ENCODE results near the gene LPIN3. TPM values are rescaled to one million over a fixed set of nuclear protein-coding genes. Genes with fewer than 3 reads are reported as not detected.

Gene LPIN3
- total RNA-seq, 1 donor from 2014 or later: 20.1 TPM

GRCh38 chr20:41358230-41358629, 17.6 kb downstream of the LPIN3 start:
- no peak for DNase-seq (ENCODE audit: low spot score)
- TF ChIP-seq, protein P1, sequence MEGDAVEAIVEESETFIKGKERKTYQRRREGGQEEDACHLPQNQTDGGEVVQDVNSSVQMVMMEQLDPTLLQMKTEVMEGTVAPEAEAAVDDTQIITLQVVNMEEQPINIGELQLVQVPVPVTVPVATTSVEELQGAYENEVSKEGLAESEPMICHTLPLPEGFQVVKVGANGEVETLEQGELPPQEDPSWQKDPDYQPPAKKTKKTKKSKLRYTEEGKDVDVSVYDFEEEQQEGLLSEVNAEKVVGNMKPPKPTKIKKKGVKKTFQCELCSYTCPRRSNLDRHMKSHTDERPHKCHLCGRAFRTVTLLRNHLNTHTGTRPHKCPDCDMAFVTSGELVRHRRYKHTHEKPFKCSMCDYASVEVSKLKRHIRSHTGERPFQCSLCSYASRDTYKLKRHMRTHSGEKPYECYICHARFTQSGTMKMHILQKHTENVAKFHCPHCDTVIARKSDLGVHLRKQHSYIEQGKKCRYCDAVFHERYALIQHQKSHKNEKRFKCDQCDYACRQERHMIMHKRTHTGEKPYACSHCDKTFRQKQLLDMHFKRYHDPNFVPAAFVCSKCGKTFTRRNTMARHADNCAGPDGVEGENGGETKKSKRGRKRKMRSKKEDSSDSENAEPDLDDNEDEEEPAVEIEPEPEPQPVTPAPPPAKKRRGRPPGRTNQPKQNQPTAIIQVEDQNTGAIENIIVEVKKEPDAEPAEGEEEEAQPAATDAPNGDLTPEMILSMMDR (IDR thresholded peaks at IDR 0.05; ENCODE audit: unreplicated experiment): no peak
- H3K4me1 Mint-ChIP-seq (ENCODE audit: unreplicated experiment): peaks cover 4% of the 10 kb centered on the region

DNA sequence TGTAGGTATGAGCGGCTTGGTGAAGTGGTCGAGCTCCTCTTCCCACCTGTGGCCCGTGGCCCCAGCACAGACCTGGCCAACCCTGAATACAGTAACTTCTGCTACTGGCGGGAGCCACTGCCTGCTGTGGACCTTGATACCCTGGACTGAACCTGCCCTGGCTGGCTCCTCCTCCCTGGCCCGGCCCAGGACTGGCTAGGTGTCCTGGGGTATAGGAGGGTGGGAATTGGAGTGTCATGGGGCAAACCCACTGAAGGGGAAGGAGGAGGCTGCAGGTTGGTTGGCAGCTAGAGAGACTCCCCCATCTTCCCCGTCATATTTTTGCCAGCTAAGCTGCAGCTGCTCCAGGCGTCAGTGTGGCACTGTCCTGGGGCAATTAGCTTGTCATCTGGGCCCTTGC, 18.1 kb downstream of the LPIN3 start:
- Mint-ChIP-seq H3K36me3 (ENCODE audit: low read depth, unreplicated experiment) (peaks cover 4% of the 10 kb centered on the region), H3K4me1 (ENCODE audit: unreplicated experiment) (peaks cover 4% of the 10 kb centered on the region), H3K9me3 (ENCODE audit: unreplicated experiment) (no peaks in the 10 kb centered on the region), H3K4me3 (ENCODE audit: unreplicated experiment) (no peak overlapping the region), H3K27me3 (ENCODE audit: unreplicated experiment) (peaks cover 10% of the 10 kb centered on the region), H3K27ac (ENCODE audit: unreplicated experiment) (no peak overlapping the region)
- TF ChIP-seq, protein P1 (IDR thresholded peaks at IDR 0.05; ENCODE audit: unreplicated experiment): no peak
- no peak for DNase-seq (ENCODE audit: low spot score)

More at GRCh38 chr20:41358230-41358629, 17.6 kb downstream of the LPIN3 start:
- Mint-ChIP-seq H3K36me3 (ENCODE audit: low read depth, unreplicated experiment) (peaks cover 5% of the 10 kb centered on the region), H3K27me3 (ENCODE audit: unreplicated experiment) (peaks cover 9% of the 10 kb centered on the region), H3K9me3 (ENCODE audit: unreplicated experiment) (no peaks in the 10 kb centered on the region), H3K27ac (ENCODE audit: unreplicated experiment) (no peak overlapping the region), H3K4me3 (ENCODE audit: unreplicated experiment) (no peak overlapping the region)

DNA sequence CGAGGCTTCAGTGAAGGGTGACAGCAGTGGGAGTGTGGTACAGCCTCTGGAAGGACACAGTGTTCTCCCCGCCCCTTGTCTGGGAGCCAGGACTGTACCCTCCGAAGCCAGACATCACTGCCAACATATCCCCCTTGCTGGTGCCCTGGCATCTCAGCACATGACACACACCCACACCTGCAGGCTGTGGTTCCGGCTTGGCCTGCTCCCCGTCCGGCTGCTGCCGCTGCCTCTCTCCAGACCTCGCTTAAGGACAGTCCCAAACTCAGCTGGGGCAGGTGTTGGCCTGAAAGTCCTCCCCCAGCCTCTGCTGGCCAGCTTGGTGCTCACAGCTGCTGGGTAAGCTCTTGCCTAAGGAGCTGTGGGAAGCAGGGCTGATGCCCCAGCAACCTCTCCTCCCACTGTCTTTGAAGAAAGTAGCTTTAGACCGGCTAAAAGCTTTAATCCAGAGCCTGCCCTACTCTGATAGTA, 19.0 kb downstream of the LPIN3 start:
- peaks cover 4% of the 10 kb centered on the region for H3K36me3 Mint-ChIP-seq (ENCODE audit: low read depth, unreplicated experiment)
- H3K27me3 Mint-ChIP-seq (ENCODE audit: unreplicated experiment): peaks cover 9% of the 10 kb centered on the region
- DNase-seq (ENCODE audit: low spot score): no peak
- H3K4me3 Mint-ChIP-seq (ENCODE audit: unreplicated experiment): no peak overlapping the region
- TF ChIP-seq, protein P1 (IDR thresholded peaks at IDR 0.05; ENCODE audit: unreplicated experiment): no peak
- H3K27ac Mint-ChIP-seq (ENCODE audit: unreplicated experiment): no peak overlapping the region
- no peaks in the 10 kb centered on the region for H3K9me3 Mint-ChIP-seq (ENCODE audit: unreplicated experiment)
- peaks cover 4% of the 10 kb centered on the region for H3K4me1 Mint-ChIP-seq (ENCODE audit: unreplicated experiment)

DNA sequence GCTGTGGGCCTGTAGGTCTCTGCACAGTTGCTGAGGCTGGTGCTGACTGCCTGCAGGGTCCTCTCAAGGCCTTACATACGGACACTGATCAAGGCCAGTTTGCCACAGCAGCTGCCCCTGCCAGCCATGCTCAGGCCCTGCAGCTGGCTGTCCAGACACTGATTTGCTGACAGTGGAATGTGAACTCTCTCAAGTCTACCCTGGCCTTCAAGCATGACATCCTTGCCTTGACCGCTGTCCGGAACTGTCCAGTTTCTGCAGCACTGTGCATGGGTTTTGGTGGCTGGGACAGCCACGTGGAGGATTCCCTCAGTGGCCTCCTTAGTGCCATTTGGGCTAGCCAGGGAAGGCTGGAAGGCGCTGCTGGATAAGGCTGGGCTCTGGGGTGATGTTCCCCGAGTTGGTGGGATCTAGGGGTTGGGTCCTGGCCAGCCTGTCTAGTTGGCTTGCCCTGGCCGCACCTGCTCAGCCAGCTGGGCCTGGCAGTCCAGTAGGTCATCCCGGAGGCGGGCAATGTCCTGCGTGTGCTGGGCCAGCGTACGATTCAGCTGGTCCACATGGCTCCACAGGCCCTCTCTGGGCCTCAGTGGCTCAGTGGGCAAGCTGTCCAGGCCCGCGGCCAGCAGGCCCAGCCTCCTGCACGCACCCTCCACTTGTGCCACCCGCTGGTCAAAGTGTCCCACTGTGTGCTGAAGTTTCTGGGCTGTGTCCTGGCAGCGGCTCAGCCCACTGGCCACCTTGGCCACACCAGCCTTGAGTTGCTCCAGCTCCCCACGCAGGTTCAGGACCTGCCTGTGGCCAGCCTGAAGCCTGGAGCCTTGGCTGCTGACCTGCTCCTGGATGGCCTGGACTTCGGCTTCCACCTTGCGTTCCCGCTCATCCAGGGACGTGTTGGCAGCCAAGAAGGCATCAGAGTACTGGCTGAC, 20.5 kb downstream of the LPIN3 start:
- peaks cover 7% of the 10 kb centered on the region for H3K36me3 Mint-ChIP-seq (ENCODE audit: low read depth, unreplicated experiment)
- H3K4me1 Mint-ChIP-seq (ENCODE audit: unreplicated experiment): peaks cover 6% of the 10 kb centered on the region
- peaks cover 19% of the 10 kb centered on the region for H3K27me3 Mint-ChIP-seq (ENCODE audit: unreplicated experiment)
- no peak overlapping the region for H3K4me3 Mint-ChIP-seq (ENCODE audit: unreplicated experiment)
- TF ChIP-seq, protein P1 (IDR thresholded peaks at IDR 0.05; ENCODE audit: unreplicated experiment): no peak
- DNase-seq (ENCODE audit: low spot score): no peak
- no peaks in the 10 kb centered on the region for H3K9me3 Mint-ChIP-seq (ENCODE audit: unreplicated experiment)
- H3K27ac Mint-ChIP-seq (ENCODE audit: unreplicated experiment): no peak overlapping the region

Measured in endothelial cell (in vitro differentiated cells).